NCI-H2196 (cell line): ENCODE data around the gene NF2.

ENCODE experiments used
- DNase-seq: peaks from one replicate; lab custom pipeline; 2025; ENCODE audit not compliant: unreplicated experiment; lab: John Stamatoyannopoulos, UW

Gene NF2

GRCh38 chr22:29718949-29719898, 115.8 kb downstream of the NF2 start:
- DNase-seq = no peak

- no peak for DNase-seq
Measured at GRCh38 chr22:29719899-29720645, 116.6 kb downstream of the NF2 start, which contains the start of gene CABP7. Gene CABP7 (plus strand): TSS chr22:29720003. CDS start chr22:29720425, 422 bp downstream.

GRCh38 chr22:29720811-29721323, 117.4 kb downstream of the NF2 start:
- no peak for DNase-seq

GRCh38 chr22:29722151-29722550, 118.7 kb downstream of the NF2 start:
- no peak for DNase-seq

- DNase-seq = no peak
Measured at GRCh38 chr22:29722587-29722986, 119.2 kb downstream of the NF2 start.

- DNase-seq = no peak
Measured at GRCh38 chr22:29723766-29724165, 120.3 kb downstream of the NF2 start.

GRCh38 chr22:29724843-29725242, 121.4 kb downstream of the NF2 start:
- no peak for DNase-seq

- DNase-seq = no peak
Measured at GRCh38 chr22:29726106-29726505, 122.7 kb downstream of the NF2 start.

GRCh38 chr22:29726512-29727130, 123.2 kb downstream of the NF2 start:
- DNase-seq = no peak

GRCh38 chr22:29727131-29727523, 123.7 kb downstream of the NF2 start:
- DNase-seq = no peak

GRCh38 chr22:29729161-29729560, 125.7 kb downstream of the NF2 start:
- no peak for DNase-seq

GRCh38 chr22:29731058-29731850, 127.8 kb downstream of the NF2 start:
- no peak for DNase-seq

- DNase-seq = no peak
Measured at GRCh38 chr22:29732883-29733282, 129.4 kb downstream of the NF2 start.

GRCh38 chr22:29733362-29734201, 130.1 kb downstream of the NF2 start:
- DNase-seq = no peak

GRCh38 chr22:29734406-29734805, 131.0 kb downstream of the NF2 start:
- no peak for DNase-seq

- no peak for DNase-seq
Measured at GRCh38 chr22:29734838-29735237, 131.4 kb downstream of the NF2 start.

GRCh38 chr22:29735416-29735815, 132.0 kb downstream of the NF2 start:
- DNase-seq = no peak

- DNase-seq = no peak
Measured at GRCh38 chr22:29737251-29738117, 134.1 kb downstream of the NF2 start.
